Activated T-helper 9 cell treated with anti-CD3 and anti-CD28 coated beads, Interleukin-2, amount 50 U/mL, for 16 hours (primary cell): ENCODE data around the gene MTHFS.
"Not testable (repeated sequence)": the region's sequence is repeated elsewhere in the genome, so short reads cannot be mapped to it uniquely, and the experiment has no call there.

Source experiments
- DNase-seq: peaks from one replicate; pipeline ENCODE4 v3.0.0-alpha.2; 2020; ENCODE audit warnings: low read depth

The MTHFS gene

GRCh38 chr15:79896634-79897379 lies at the start of gene MTHFS:
TSS of gene MTHFS (minus strand) at chr15:79897014. CDS start at chr15:79896988, 26 bp downstream.
- peak; percentile 63 for DNase-seq

- DNase-seq, result no peak
Measured at GRCh38 chr15:79944622-79945021, 47.8 kb upstream of the MTHFS start.

- no peak for DNase-seq
Measured at GRCh38 chr15:79943820-79944219, 47.0 kb upstream of the MTHFS start.

GRCh38 chr15:79942741-79943481 lies 46.1 kb upstream of the MTHFS start:
- no peak for DNase-seq

GRCh38 chr15:79939399-79939798 lies 42.6 kb upstream of the MTHFS start:
- DNase-seq, result no peak

- no peak for DNase-seq
Measured at GRCh38 chr15:79938143-79938542, 41.3 kb upstream of the MTHFS start.

- DNase-seq, result not testable (repeated sequence)
Measured at GRCh38 chr15:79935556-79936201, 38.9 kb upstream of the MTHFS start.

GRCh38 chr15:79933231-79933630 lies 36.4 kb upstream of the MTHFS start:
- DNase-seq, result no peak

GRCh38 chr15:79932447-79932846 lies 35.6 kb upstream of the MTHFS start:
- DNase-seq, result no peak

GRCh38 chr15:79930516-79930915 lies 33.7 kb upstream of the MTHFS start:
- no peak for DNase-seq

- no peak for DNase-seq
Measured at GRCh38 chr15:79929412-79929811, 32.6 kb upstream of the MTHFS start.

- DNase-seq, result not testable (repeated sequence)
Measured at GRCh38 chr15:79926116-79926515, 29.3 kb upstream of the MTHFS start.

- DNase-seq, result no peak
Measured at GRCh38 chr15:79924379-79924778, 27.6 kb upstream of the MTHFS start.

GRCh38 chr15:79923515-79924169 lies 26.8 kb upstream of the MTHFS start:
- peak; percentile 97 for DNase-seq

GRCh38 chr15:79923079-79923514 lies 26.3 kb upstream of the MTHFS start:
- DNase-seq, result peak; percentile 57

- DNase-seq, result no peak
Measured at GRCh38 chr15:79922512-79923078, 25.8 kb upstream of the MTHFS start.

GRCh38 chr15:79919749-79920511 lies 23.1 kb upstream of the MTHFS start:
- DNase-seq, result no peak

- no peak for DNase-seq
Measured at GRCh38 chr15:79919090-79919748, 22.4 kb upstream of the MTHFS start.

- no peak for DNase-seq
Measured at GRCh38 chr15:79918278-79918677, 21.5 kb upstream of the MTHFS start.

- DNase-seq, result no peak
Measured at GRCh38 chr15:79916502-79917132, 19.8 kb upstream of the MTHFS start.
